Kidney capillary endothelial cell (primary cell): ENCODE measurements around the gene ATP13A4.
A peak's percentile ranks its signal among the peaks of the same experiment; 100 is the strongest.

Experiments used
- DNase-seq: peaks from one replicate; pipeline ENCODE4 v3.0.0-alpha.2; 2018; ENCODE audit warnings: low spot score

Gene ATP13A4

DNA sequence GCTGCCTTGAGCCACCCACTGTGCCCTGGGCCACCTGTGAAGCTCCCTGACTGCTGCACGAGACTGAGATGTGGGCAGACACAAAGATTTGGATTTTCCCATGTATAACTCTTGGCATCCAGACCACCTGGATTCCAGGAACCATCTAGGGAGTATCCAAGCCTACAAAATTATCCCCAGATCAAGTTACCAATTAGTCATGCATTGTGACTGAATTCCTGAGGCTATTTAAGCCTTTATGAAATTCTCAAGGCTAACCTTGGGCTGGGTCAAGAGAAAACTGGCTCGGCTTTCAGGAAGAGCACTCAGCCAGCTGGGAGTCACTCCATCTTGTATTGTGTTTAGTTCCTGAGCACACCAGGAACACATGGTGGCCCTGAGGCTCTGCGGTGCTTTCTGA lies 162.8 kb downstream of the ATP13A4 start:
- DNase-seq: peak; percentile 77

DNA sequence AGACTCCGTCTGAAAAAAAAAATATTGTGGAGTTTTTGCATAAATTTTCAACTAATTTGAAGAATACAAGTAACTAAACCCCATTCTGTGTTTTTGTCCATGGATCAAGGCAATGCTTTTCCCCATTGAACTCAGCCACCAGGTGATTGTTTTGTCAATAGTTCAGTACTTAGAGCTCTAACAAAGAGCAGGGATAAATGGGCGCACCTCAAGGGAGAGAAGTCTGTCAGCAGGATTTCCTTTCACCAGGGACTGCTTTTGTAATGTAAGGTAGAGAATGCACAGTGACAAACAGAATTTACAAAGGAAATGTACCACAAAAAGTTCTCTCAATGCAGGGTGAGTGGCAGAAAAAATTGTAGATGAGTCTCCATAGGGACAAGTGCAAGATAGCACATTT lies 165.4 kb downstream of the ATP13A4 start:
- DNase-seq: no peak

DNA sequence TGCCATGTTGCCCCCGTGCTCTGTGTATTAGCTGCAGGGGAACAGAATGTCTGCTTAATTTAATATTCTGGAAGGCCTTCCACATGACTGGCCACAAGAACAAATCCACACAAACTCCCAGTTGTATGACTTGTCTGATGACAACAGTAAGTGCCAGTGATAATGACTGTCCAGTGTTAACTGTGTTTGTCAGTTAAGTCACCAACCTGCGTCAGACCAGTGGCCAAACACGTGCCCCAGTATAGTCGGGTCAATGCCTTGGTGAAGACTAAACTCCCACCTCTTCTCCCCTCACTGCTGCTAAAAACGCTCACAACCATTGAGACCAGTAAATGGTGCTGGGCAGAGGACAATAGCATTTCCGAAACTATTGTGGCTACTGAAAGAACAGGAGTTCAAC lies 166.3 kb downstream of the ATP13A4 start:
- no peak for DNase-seq

DNA sequence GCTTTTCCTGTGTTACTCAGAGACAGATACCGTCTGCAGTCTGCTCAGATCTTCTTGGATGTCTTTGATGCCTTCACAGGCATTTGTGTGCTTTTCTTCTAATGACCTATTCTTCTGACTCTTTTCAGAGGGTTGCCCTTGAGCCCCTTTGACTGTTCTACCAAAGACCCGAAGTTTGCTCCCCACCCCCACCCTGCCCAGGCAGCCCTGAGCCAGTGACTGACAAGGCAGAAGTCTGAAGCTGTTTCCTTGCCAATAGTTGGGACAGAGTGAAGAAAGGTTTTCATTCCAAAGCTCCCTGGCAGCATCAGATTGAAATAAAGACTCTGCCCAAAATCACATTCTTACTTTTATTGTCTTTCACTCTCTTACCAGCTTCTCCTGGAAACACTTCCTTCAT lies 167.1 kb downstream of the ATP13A4 start:
- no peak for DNase-seq

DNA sequence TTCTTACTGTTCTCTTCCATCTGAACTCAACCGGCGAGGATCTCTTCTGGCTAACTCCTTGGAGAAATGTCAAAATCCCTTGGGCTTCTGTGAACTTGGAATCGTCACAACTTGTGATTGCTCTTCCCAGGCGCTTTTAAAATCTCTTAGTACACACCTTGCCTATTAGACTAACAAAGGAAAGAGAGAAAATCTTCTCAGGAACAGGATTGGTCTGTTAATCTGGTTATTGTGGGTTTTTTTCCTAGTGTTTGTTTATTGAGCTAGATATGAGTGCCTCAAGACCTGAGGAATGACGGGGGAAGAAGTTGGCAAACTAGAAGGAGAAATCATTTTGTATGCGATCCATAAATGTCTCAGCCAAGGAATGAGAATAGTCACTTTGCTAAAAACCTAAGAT lies 176.0 kb downstream of the ATP13A4 start, which contains the start of gene ATP13A5:
TSS of gene ATP13A5 (minus strand) at position 48 of the 400 bp plus-strand sequence. CDS start at position 20, 28 bp downstream.
- DNase-seq: no peak

DNA sequence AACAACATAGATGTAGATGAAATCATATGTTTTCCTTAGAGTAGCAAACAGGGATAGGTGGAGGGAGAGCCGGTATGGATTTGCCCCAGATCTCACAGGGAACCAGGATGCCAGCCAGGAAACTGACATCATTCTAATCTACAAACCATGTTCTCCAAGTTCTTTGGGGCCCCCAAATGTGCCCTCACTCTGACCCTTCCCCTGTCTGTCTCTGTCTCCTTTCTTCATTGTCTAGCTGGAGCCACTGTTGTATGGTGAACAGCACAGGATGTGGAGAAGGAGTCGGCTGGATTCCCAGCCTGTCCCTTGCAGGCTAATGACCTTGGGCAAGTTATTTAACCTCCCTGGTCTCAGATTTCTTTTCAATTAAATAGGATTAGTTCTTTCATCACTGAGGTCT lies 177.1 kb downstream of the ATP13A4 start:
- DNase-seq: peak; percentile 13

DNA sequence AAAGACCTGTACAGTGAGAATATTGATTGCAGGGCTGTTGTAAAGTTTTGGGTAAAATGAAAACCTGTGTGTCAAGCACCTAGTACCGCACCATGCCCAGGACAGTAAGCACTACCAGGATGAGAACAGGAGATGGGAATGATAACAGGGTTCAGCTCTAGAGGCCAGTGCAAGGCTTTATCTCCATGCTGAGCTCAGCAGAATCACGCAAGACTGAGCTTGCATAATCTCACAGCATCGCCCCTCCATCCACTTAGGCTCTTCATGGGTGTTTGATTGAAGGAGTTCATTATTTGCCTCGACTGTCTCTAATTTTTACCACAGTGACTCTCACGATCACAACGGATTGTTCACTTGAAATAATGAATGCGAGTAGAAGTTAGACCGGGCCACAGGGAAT lies 179.1 kb downstream of the ATP13A4 start:
- DNase-seq: no peak

DNA sequence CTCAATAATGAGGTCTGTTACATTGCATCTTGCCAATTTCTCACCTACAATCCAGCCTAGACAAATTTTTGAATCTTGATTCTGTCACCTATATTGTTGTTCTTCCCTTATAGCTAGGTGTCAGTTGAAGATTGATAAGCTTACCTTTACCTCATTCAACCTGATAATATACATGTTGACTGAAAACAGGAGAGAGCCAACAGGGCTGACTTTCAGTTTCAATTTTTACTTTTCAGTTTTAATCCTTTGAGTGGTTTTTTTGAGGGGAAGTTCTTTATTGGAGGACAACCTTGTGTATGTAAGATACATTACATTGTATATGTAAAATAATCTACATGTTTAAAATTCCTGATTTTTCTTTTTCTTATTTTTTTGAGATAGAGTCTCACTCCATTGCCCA lies 181.9 kb downstream of the ATP13A4 start:
- DNase-seq: no peak

DNA sequence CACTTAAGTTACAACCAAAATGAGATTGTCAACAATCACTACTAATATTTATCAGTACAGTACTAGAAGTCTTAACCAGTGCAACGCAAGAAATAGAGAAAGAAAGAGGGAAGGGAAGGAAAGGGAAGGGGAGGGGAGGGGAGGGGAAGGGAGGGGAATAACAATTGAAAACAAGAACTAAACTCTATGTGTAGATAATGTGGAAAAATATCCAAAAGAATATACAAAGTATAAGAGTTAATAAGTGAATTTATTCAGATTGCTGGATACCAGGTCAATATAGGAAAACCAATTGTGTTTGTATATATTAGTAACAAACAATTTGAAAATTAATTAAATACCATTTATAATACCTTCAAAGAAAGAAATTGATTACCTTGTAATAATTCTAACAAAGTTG lies 186.8 kb downstream of the ATP13A4 start:
- no peak for DNase-seq

DNA sequence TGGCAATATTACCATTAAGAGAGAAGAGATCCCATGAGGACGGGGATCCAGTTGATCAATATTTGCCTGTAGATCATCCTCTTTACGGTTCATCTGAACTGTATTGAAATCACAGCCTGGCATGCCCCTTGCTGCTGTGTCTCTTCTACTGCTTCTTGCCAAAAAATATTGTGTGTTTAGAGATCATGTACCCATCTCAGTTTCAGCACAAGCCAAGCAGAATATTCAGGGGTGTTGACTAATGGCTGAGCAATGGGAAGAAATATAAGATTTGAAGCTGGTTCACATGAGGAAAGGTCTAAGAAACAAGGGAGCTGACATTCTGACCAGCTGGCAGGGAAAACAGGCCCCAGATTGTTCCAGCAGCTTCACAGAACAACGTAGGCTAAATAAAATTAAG lies 197.4 kb downstream of the ATP13A4 start:
- no peak for DNase-seq

DNA sequence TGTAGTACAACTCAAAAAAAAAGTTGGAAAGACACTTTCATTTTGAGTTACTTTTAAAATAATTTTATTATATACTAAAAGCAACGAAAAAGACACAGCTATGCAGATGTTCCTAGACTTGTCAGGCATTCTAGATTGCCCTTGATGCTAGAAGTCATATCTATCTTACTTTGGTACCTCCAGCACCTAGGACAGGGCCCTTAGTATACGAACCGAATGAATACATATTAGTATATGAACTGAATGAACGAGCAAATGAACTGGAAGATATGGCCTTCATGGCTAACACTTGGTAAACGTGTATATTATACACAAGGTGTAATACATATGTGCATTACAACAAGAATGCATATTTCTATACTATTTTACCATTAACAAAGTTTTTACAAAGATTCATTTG lies 200.3 kb downstream of the ATP13A4 start:
- DNase-seq: no peak
